H9 (cell line): ENCODE data around the gene UBE2Z. TPM values are rescaled to one million over a fixed set of nuclear protein-coding genes. Genes with fewer than 3 reads are reported as not detected.

Experiments
- DNase-seq: peaks from one replicate; pipeline ENCODE4 v3.0.0-alpha.2; 2017
- H2AFZ ChIP-seq: one replicate; pipeline ENCODE4 v1.6.1; 2013; ENCODE audit warnings: mild to moderate bottlenecking, low read length, control low read depth, moderate library complexity
- H2AK5ac ChIP-seq: 2 replicates; pipeline ENCODE4 v1.6.1; 2013; ENCODE audit warnings: low read length, control low read depth, mixed read lengths; ENCODE audit not compliant: insufficient read length
- H2BK120ac ChIP-seq: one replicate; pipeline ENCODE4 v1.6.1; 2013; ENCODE audit warnings: low read depth, mild to moderate bottlenecking, low read length, control low read depth, inconsistent platforms; ENCODE audit not compliant: poor library complexity, severe bottlenecking
- H2BK12ac ChIP-seq: 2 replicates; pipeline ENCODE4 v1.6.1; 2013; ENCODE audit warnings: low read length, control low read depth, mixed read lengths, low read depth; ENCODE audit not compliant: insufficient read length
- H2BK15ac ChIP-seq: 2 replicates; pipeline ENCODE4 v1.6.1; 2013; ENCODE audit warnings: low read depth, low read length, control low read depth
- H2BK20ac ChIP-seq: one replicate; pipeline ENCODE4 v1.6.1; 2013; ENCODE audit warnings: low read depth, mild to moderate bottlenecking, low read length, control low read depth, inconsistent platforms; ENCODE audit not compliant: poor library complexity, severe bottlenecking
- H2BK5ac ChIP-seq: 2 replicates; pipeline ENCODE4 v1.6.1; 2013; ENCODE audit warnings: low read length, control low read depth, mixed read lengths; ENCODE audit not compliant: insufficient read length
- H3K14ac ChIP-seq: 2 replicates; pipeline ENCODE4 v1.6.1; 2013; ENCODE audit warnings: low read length, control low read depth; ENCODE audit not compliant: insufficient read depth
- H3K18ac ChIP-seq: 2 replicates; pipeline ENCODE4 v1.6.1; 2013; ENCODE audit warnings: low read depth, mild to moderate bottlenecking, mixed read lengths, low read length, control low read depth; ENCODE audit not compliant: insufficient read length
- H3K23ac ChIP-seq: 2 replicates; pipeline ENCODE4 v1.6.1; 2013; ENCODE audit warnings: low read length, control low read depth, mixed read lengths, low read depth; ENCODE audit not compliant: insufficient read length
- H3K23me2 ChIP-seq: 2 replicates; pipeline ENCODE4 v1.6.1; 2013; ENCODE audit warnings: low read depth, mild to moderate bottlenecking, mixed read lengths, low read length, control low read depth; ENCODE audit not compliant: insufficient read length, poor library complexity, severe bottlenecking
- H3K27ac ChIP-seq: 2 replicates; pipeline ENCODE4 v1.5.1; 2013; ENCODE audit warnings: low read length, control low read depth, mixed read lengths, low read depth; ENCODE audit not compliant: insufficient read length
- H3K27me3 ChIP-seq: 2 replicates; pipeline ENCODE4 v1.6.1; 2013; ENCODE audit warnings: low read length, control low read depth, inconsistent platforms; ENCODE audit not compliant: insufficient read depth
- H3K4ac ChIP-seq: 2 replicates; pipeline ENCODE4 v1.6.1; 2013; ENCODE audit warnings: low read depth, mild to moderate bottlenecking, control low read depth, inconsistent platforms, low read length, moderate library complexity
- H3K4me1 ChIP-seq: 2 replicates; pipeline ENCODE4 v1.6.1; 2013; ENCODE audit warnings: low read length, control low read depth, inconsistent platforms; ENCODE audit not compliant: insufficient read depth
- H3K4me2 ChIP-seq: 2 replicates; pipeline ENCODE4 v1.6.1; 2013; ENCODE audit warnings: low read length, control low read depth, mixed read lengths; ENCODE audit not compliant: insufficient read length, insufficient read depth
- H3K56ac ChIP-seq: 2 replicates; pipeline ENCODE4 v1.6.1; 2013; ENCODE audit warnings: low read depth, mild to moderate bottlenecking, mixed read lengths, low read length, control low read depth; ENCODE audit not compliant: insufficient read length
- H3K79me1 ChIP-seq: 2 replicates; pipeline ENCODE4 v1.6.1; 2013; ENCODE audit warnings: low read depth, mild to moderate bottlenecking, moderate library complexity, low read length, control low read depth, inconsistent platforms; ENCODE audit not compliant: insufficient read depth, poor library complexity, severe bottlenecking
- H3K79me2 ChIP-seq: 2 replicates; pipeline ENCODE4 v1.6.1; 2013; ENCODE audit warnings: low read length, control low read depth, inconsistent platforms; ENCODE audit not compliant: insufficient read depth
- H3K9ac ChIP-seq: 2 replicates; pipeline ENCODE4 v1.6.1; 2013; ENCODE audit warnings: low read length, control low read depth, mixed read lengths; ENCODE audit not compliant: insufficient read length; ENCODE audit errors: extremely low read depth
- H3K9me3 ChIP-seq: one replicate; pipeline ENCODE4 v1.6.1; 2013; ENCODE audit warnings: low read depth, low read length, inconsistent platforms; ENCODE audit not compliant: control insufficient read depth
- H3T11ph ChIP-seq: one replicate; pipeline ENCODE4 v1.6.1; 2013; ENCODE audit warnings: mild to moderate bottlenecking, low read length, control low read depth, inconsistent platforms
- H4K20me1 ChIP-seq: one replicate; pipeline ENCODE4 v1.6.1; 2013; ENCODE audit not compliant: control insufficient read depth, insufficient read length, insufficient read depth
- H4K5ac ChIP-seq: 2 replicates; pipeline ENCODE4 v1.6.1; 2013; ENCODE audit warnings: low read depth, mild to moderate bottlenecking, mixed read lengths, low read length, control low read depth; ENCODE audit not compliant: insufficient read length
- H4K8ac ChIP-seq: replicated peaks from 2 replicates; pipeline ENCODE4 v1.6.1; 2013; ENCODE audit warnings: low read length, control low read depth, mixed read lengths, low read depth; ENCODE audit not compliant: insufficient read length
- H4K91ac ChIP-seq: 2 replicates; pipeline ENCODE4 v1.6.1; 2013; ENCODE audit warnings: low read depth, mild to moderate bottlenecking, moderate library complexity, mixed read lengths, low read length, control low read depth; ENCODE audit not compliant: insufficient read length
- H3K27ac Mint-ChIP-seq, 3 experiments: 2 replicates in 2 of 3; 3 replicates in 1 of 3; pipeline ENCODE4 v1.8.0; 2020 to 2021; ENCODE audit warnings: mixed read lengths in 3 of 3, mild to moderate bottlenecking in 1 of 3, moderate library complexity in 1 of 3
- H3K27me3 Mint-ChIP-seq: 2 replicates; pipeline ENCODE4 v1.8.0; 2021; ENCODE audit warnings: low read depth, mild to moderate bottlenecking, moderate library complexity, mixed read lengths
- H3K36me3 Mint-ChIP-seq, 3 experiments: 2 replicates in 2 of 3; 3 replicates in 1 of 3; pipeline ENCODE4 v1.8.0; 2020 to 2021; ENCODE audit warnings: low read depth in 3 of 3, mixed read lengths in 3 of 3; ENCODE audit not compliant: insufficient read depth in 1 of 3
- H3K4me1 Mint-ChIP-seq, 2 experiments: 2 replicates each; pipeline ENCODE4 v1.8.0; 2020; ENCODE audit warnings: mixed read lengths in 2 of 2
- H3K4me3 Mint-ChIP-seq, 2 experiments: 2 replicates in 1 of 2; 3 replicates in 1 of 2; pipeline ENCODE4 v1.8.0; 2020 to 2021; ENCODE audit warnings: mild to moderate bottlenecking in 2 of 2, mixed read lengths in 2 of 2, moderate library complexity in 1 of 2
- H3K9me3 Mint-ChIP-seq, 2 experiments: 2 replicates in 1 of 2; 3 replicates in 1 of 2; pipeline ENCODE4 v1.8.0; 2020; ENCODE audit warnings: mild to moderate bottlenecking in 2 of 2, mixed read lengths in 2 of 2, moderate library complexity in 1 of 2
- WGBS: extraction: QIAGEN DNeasy Blood & Tissue Kit; methylation state at CpG from one replicate; pipeline ENCODE4 v1.1.7; 2013; ENCODE audit warnings: missing lambda C conversion rate, low lambda C conversion rate, mixed read lengths; ENCODE audit not compliant: insufficient read length; ENCODE audit errors: extremely low coverage; 5-methylcytosine and 5-hydroxymethylcytosine counted together
- total RNA-seq: library from RNA; stranded (reverse); gene quantifications from 2 replicates; pipeline ENCODE4 v1.2.1, GENCODE V29; 2021
- TF ChIP-seq, protein P1 (sequence below): fragments of 200-600 bp; sonication (generic); conservative IDR thresholded peaks from 3 replicates; pipeline ENCODE4 v1.8.0; 2021; ENCODE audit warnings: antibody characterized with exemption, mild to moderate bottlenecking

UBE2Z gene
- total RNA-seq, 1 experiment from 2014 or later, result 80.0 TPM

- WGBS, result no CpG with 5 or more reads among the region's 6 CpGs
- Histone ChIP-seq H2BK5ac (no peak overlapping the region), H3K56ac (no peak overlapping the region), H4K91ac (no peak overlapping the region), H3K23ac (no peak overlapping the region), H3K9me3 (no peaks in the 10 kb centered on the region), H4K20me1 (no peaks in the 10 kb centered on the region), H3T11ph (no peak overlapping the region), H2BK20ac (no peak overlapping the region), H2AK5ac (no peak overlapping the region), H3K79me1 (no peaks in the 10 kb centered on the region), H2BK15ac (no peak overlapping the region), H3K4me1 (no peaks in the 10 kb centered on the region), H2AFZ (no peak overlapping the region), H2BK12ac (no peak overlapping the region), H3K9ac (no peak overlapping the region), H3K14ac (no peak overlapping the region), H3K4me2 (no peak overlapping the region), H3K4ac (no peak overlapping the region), H3K23me2 (no peaks in the 10 kb centered on the region), H2BK120ac (no peak overlapping the region), H4K5ac (no peak overlapping the region), H3K18ac (no peak overlapping the region), H4K8ac (no peak overlapping the region), H3K27ac (no peak overlapping the region), H3K27me3 (no peaks in the 10 kb centered on the region), H3K79me2 (no peaks in the 10 kb centered on the region)
- Mint-ChIP-seq H3K27ac (peak overlapping the region in 2 of 3 experiments; percentile 36 to 50; a peak in 1 of 7 replicates), H3K4me3 (no peak overlapping the region), H3K9me3 (no peaks in the 10 kb centered on the region), H3K4me1 (no peaks in the 10 kb centered on the region), H3K27me3 (no peaks in the 10 kb centered on the region), H3K36me3 (peaks cover 31 to 96% (median 76%) of the 10 kb centered on the region in 3 experiments; a peak in 6 of 7 replicates)
- TF ChIP-seq, protein P1, sequence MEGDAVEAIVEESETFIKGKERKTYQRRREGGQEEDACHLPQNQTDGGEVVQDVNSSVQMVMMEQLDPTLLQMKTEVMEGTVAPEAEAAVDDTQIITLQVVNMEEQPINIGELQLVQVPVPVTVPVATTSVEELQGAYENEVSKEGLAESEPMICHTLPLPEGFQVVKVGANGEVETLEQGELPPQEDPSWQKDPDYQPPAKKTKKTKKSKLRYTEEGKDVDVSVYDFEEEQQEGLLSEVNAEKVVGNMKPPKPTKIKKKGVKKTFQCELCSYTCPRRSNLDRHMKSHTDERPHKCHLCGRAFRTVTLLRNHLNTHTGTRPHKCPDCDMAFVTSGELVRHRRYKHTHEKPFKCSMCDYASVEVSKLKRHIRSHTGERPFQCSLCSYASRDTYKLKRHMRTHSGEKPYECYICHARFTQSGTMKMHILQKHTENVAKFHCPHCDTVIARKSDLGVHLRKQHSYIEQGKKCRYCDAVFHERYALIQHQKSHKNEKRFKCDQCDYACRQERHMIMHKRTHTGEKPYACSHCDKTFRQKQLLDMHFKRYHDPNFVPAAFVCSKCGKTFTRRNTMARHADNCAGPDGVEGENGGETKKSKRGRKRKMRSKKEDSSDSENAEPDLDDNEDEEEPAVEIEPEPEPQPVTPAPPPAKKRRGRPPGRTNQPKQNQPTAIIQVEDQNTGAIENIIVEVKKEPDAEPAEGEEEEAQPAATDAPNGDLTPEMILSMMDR, result no peak
- no peak for DNase-seq
Measured at GRCh38 chr17:48928876-48929811, 20.9 kb downstream of the UBE2Z start.
